ENCODE measurements around the gene IFT20. TPM values are rescaled to one million over a fixed set of nuclear protein-coding genes. Genes with fewer than 3 reads are reported as not detected.
"Not testable (repeated sequence)": the region's sequence is repeated elsewhere in the genome, so short reads cannot be mapped to it uniquely, and the experiment has no call there.

Gene IFT20
- total RNA-seq, 1 experiment from 2014 or later: 25.4 TPM

GRCh38 chr17:28340374-28340773, 5.1 kb upstream of the IFT20 start:
- H3K4me3 ChIP-seq (ENCODE audit: low read depth in 2 of 2, low read length in 2 of 2): no peak overlapping the region
- ChIA-PET POLR2A (interaction anchor here (0.7 kb wide), 1 partner anchor 641 kb away, joined by 3 read pairs; no protein-coding TSS in a partner anchor), CTCF (no interaction called here)
- no peak for TF ChIP-seq REST (IDR thresholded peaks at IDR 0.05; ENCODE audit: insufficient read depth in 1 of 2, low read depth in 2 of 2, low read length in 1 of 2)
- ATAC-seq (no peak), DNase-seq (ENCODE audit: low read depth, low spot score) (no peak)
- no peaks in the 10 kb centered on the region for H3K27me3 ChIP-seq (ENCODE audit: control insufficient read depth, insufficient read depth, low read length)
- no TSS peak for BruUV-seq (replicated peaks)
- no peaks in the 10 kb centered on the region for H3K9me3 ChIP-seq (ENCODE audit: control insufficient read depth, insufficient read depth, low read depth, low read length)
- in situ Hi-C loops (cut with HindIII; ENCODE audit: low pct_unique_long_range_greater_than_20kb, low sequenced_read_pairs): no loop called here
- H3K4me1 ChIP-seq (ENCODE audit: control insufficient read depth, insufficient read depth, low read length): peaks cover 16% of the 10 kb centered on the region
- no peaks in the 10 kb centered on the region; the same call in 1 of the 2 replicates for H3K36me3 ChIP-seq (ENCODE audit: control insufficient read depth, insufficient read depth, low read length)
- intact Hi-C loops (cut with micrococcal nuclease; ENCODE audit: unreplicated experiment): no loop called here
- H3K27ac ChIP-seq (ENCODE audit: low read length): no peak overlapping the region

- TF ChIP-seq REST (IDR thresholded peaks at IDR 0.05; ENCODE audit: insufficient read depth in 1 of 2, low read depth in 2 of 2, low read length in 1 of 2) (no peak), CTCF (IDR thresholded peaks at IDR 0.05) (no peak), TCF7L2 (IDR thresholded peaks at IDR 0.05; ENCODE audit: low read depth, low read length) (no peak), POLR2AphosphoS5 (IDR thresholded peaks at IDR 0.05; ENCODE audit: low read depth, low read length) (no peak), SIN3A (IDR thresholded peaks at IDR 0.05; ENCODE audit: borderline replicate concordance, insufficient read depth, low read depth, low read length) (no peak)
- ATAC-seq (no peak), DNase-seq (ENCODE audit: low read depth, low spot score) (no peak)
- peaks cover 20% of the 10 kb centered on the region for H3K4me1 ChIP-seq (ENCODE audit: control insufficient read depth, insufficient read depth, low read length)
- H3K36me3 ChIP-seq (ENCODE audit: control insufficient read depth, insufficient read depth, low read length): no peaks in the 10 kb centered on the region; the same call in 1 of the 2 replicates
- H3K27me3 ChIP-seq (ENCODE audit: control insufficient read depth, insufficient read depth, low read length): no peaks in the 10 kb centered on the region
- in situ Hi-C loops (cut with HindIII; ENCODE audit: low pct_unique_long_range_greater_than_20kb, low sequenced_read_pairs): no loop called here
- CTCF ChIA-PET: no interaction called here
- POLR2A ChIA-PET: interaction anchor here (0.7 kb wide), 1 partner anchor 642 kb away, joined by 3 read pairs; no protein-coding TSS in a partner anchor
- H3K9me3 ChIP-seq (ENCODE audit: control insufficient read depth, insufficient read depth, low read depth, low read length): no peaks in the 10 kb centered on the region
- BruUV-seq (replicated peaks): no TSS peak
- intact Hi-C loops (cut with micrococcal nuclease; ENCODE audit: unreplicated experiment): no loop called here
- H3K4me3 ChIP-seq (ENCODE audit: low read depth in 2 of 2, low read length in 2 of 2): no peak overlapping the region
- no peak overlapping the region for H3K27ac ChIP-seq (ENCODE audit: low read length)
These were observed 4.2 kb upstream of the IFT20 start for GRCh38 chr17:28339431-28339830.

- BruUV-seq (replicated peaks); H3K27me3 ChIP-seq (ENCODE audit: control insufficient read depth, insufficient read depth, low read length); H3K9me3 ChIP-seq (ENCODE audit: control insufficient read depth, insufficient read depth, low read depth, low read length); DNase-seq (ENCODE audit: low read depth, low spot score); CTCF ChIA-PET; H3K4me3 ChIP-seq (ENCODE audit: low read depth in 2 of 2, low read length in 2 of 2); in situ Hi-C loops (cut with HindIII; ENCODE audit: low pct_unique_long_range_greater_than_20kb, low sequenced_read_pairs); H3K27ac ChIP-seq (ENCODE audit: low read length); intact Hi-C loops (cut with micrococcal nuclease; ENCODE audit: unreplicated experiment); ATAC-seq; H3K36me3 ChIP-seq (ENCODE audit: control insufficient read depth, insufficient read depth, low read length); POLR2A ChIA-PET: not testable (repeated sequence)
- peaks cover 26% of the 10 kb centered on the region for H3K4me1 ChIP-seq (ENCODE audit: control insufficient read depth, insufficient read depth, low read length)
These were observed 3.5 kb upstream of the IFT20 start for GRCh38 chr17:28338769-28339212.
